Keratinocyte (primary cell): ENCODE results near the gene LRRC43. TPM values are rescaled to one million over a fixed set of nuclear protein-coding genes. Genes with fewer than 3 reads are reported as not detected.

Source experiments
- DNase-seq: peaks from one replicate; pipeline ENCODE4 v3.0.0-alpha.2; 2011; ENCODE audit warnings: low read depth, missing footprints, low spot score
- FAIRE-seq: peaks from 2 replicates; lab custom pipeline; 2011; peaks lifted over from hg19 to GRCh38; lab: Jason Lieb, UNC
- H2AFZ ChIP-seq: 2 replicates; pipeline ENCODE4 v1.6.0; 2012; ENCODE audit warnings: low read length, control low read depth, inconsistent platforms; ENCODE audit not compliant: control insufficient read depth
- H3K27ac ChIP-seq: 2 replicates; pipeline ENCODE4 v1.5.1; 2011; ENCODE audit warnings: low read length; ENCODE audit not compliant: control insufficient read depth, insufficient read depth
- H3K27me3 ChIP-seq: 3 replicates; pipeline ENCODE4 v1.6.0; 2011; ENCODE audit warnings: low read length; ENCODE audit not compliant: control insufficient read depth, insufficient read depth; ENCODE audit errors: extremely low read depth
- H3K36me3 ChIP-seq, 2 experiments: 2 replicates in 1 of 2; 3 replicates in 1 of 2; pipeline ENCODE4 v1.5.1; 2011; ENCODE audit warnings: low read length in 2 of 2, mild to moderate bottlenecking in 1 of 2; ENCODE audit not compliant: control insufficient read depth in 2 of 2, insufficient read depth in 2 of 2; ENCODE audit errors: extremely low read depth in 1 of 2
- H3K4me1 ChIP-seq: 3 replicates; pipeline ENCODE4 v1.5.1; 2011; ENCODE audit warnings: low read length; ENCODE audit not compliant: control insufficient read depth, insufficient read depth; ENCODE audit errors: extremely low read depth
- H3K4me2 ChIP-seq: 3 replicates; pipeline ENCODE4 v1.6.0; 2011; ENCODE audit warnings: low read depth, low read length; ENCODE audit not compliant: control insufficient read depth, insufficient read depth; ENCODE audit errors: extremely low read depth
- H3K4me3 ChIP-seq, 3 experiments: fragments of 200-600 bp in 1 of 3; sonication (generic) in 1 of 3; 2 replicates in 2 of 3; 3 replicates in 1 of 3; pipeline ENCODE4 v1.5.1; 2011 to 2016; ENCODE audit warnings: low read length in 3 of 3, mild to moderate bottlenecking in 3 of 3, control low read depth in 2 of 3, inconsistent platforms in 1 of 3, low read depth in 1 of 3, mixed read lengths in 1 of 3, mixed run types in 1 of 3, moderate library complexity in 1 of 3; ENCODE audit not compliant: control insufficient read depth in 2 of 3, insufficient read depth in 2 of 3; ENCODE audit errors: extremely low read depth in 1 of 3
- H3K79me2 ChIP-seq: 2 replicates; pipeline ENCODE4 v1.6.0; 2012; ENCODE audit warnings: low read length; ENCODE audit not compliant: control insufficient read depth, insufficient read depth
- H3K9ac ChIP-seq: 3 replicates; pipeline ENCODE4 v1.6.0; 2011; ENCODE audit warnings: low read length; ENCODE audit not compliant: control insufficient read depth, insufficient read depth; ENCODE audit errors: extremely low read depth
- H3K9me1 ChIP-seq: 3 replicates; pipeline ENCODE4 v1.6.0; 2011; ENCODE audit warnings: low read length; ENCODE audit not compliant: control insufficient read depth, insufficient read depth; ENCODE audit errors: extremely low read depth
- H3K9me3 ChIP-seq: 2 replicates; pipeline ENCODE4 v1.5.1; 2012; ENCODE audit warnings: low read depth, low read length; ENCODE audit not compliant: control insufficient read depth
- H4K20me1 ChIP-seq: 3 replicates; pipeline ENCODE4 v1.6.0; 2011; ENCODE audit warnings: low read length; ENCODE audit not compliant: control insufficient read depth, insufficient read depth; ENCODE audit errors: extremely low read depth
- CTCF ChIP-seq, 3 experiments: IDR thresholded peaks in 1 of 3; conservative IDR thresholded peaks in 1 of 3; optimal IDR thresholded peaks in 1 of 3; 2 replicates in 2 of 3; 3 replicates in 1 of 3; pipeline versions ENCODE3 to v1.5.1; 2011; ENCODE audit warnings: low read length in 3 of 3, mild to moderate bottlenecking in 3 of 3, moderate library complexity in 2 of 3, control low read depth in 1 of 3, inconsistent platforms in 1 of 3; ENCODE audit not compliant: insufficient read depth in 2 of 3; ENCODE audit errors: extremely low read depth in 1 of 3
- EZH2 ChIP-seq: IDR thresholded peaks from one replicate; pipeline ENCODE4 v1.6.1; 2012; ENCODE audit warnings: inconsistent platforms, mild to moderate bottlenecking, low read length, moderate library complexity
- dilution Hi-C: fragments of 300-500 bp; cut with MboI; formaldehyde crosslinking; loops from one replicate; pipeline ENCODE4 v1.7.0; 2020; ENCODE audit warnings: low sequenced_read_pairs; ENCODE audit not compliant: extremely low pct_ligation_motif_present
- polyA plus RNA-seq, 5 experiments: library from polyadenylated mRNA; depleted of rRNA in 3 of 5; stranded (reverse) in 3 of 5; stranded (forward) in 1 of 5; unstranded in 1 of 5; fragments of >200 nt; gene quantifications; 1 replicate in 1 of 5; 2 replicates in 3 of 5; 3 replicates in 1 of 5; pipeline versions ENCODE4 v1.2.1 to v1.2.3, GENCODE V29; 2011 to 2012; ENCODE audit warnings: missing spikeins in 2 of 5, low read depth in 1 of 5, low replicate concordance in 1 of 5

The LRRC43 gene
- polyA plus RNA-seq, 1 donor (not counting 4 experiments of a cell fraction or from before 2014, with no cell fraction given): 0.45 TPM

DNA sequence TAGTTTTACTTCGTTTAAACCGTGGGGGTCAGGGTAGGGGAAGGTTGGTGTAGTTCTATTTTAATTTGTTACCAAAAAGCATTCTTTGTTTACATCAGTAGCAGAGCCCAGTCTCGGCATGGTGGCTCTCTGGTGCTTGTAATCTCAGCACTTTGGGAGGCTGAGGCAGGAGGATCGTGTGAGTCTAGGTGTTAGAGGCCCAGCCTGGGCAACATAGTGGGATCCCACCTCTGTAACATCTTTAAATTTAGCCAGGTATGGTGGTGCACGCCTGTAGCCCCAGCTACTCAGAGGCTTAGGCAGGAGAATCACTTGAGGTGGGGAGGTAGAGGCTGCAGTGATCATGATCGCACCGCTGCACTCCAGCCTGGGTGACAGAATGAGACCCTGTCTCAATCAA is 2.2 kb downstream of the LRRC43 start:
- no peaks in the 10 kb centered on the region for H3K9me1 ChIP-seq
- H3K27me3 ChIP-seq: no peaks in the 10 kb centered on the region
- H3K4me2 ChIP-seq: no peak overlapping the region
- no peaks in the 10 kb centered on the region for H4K20me1 ChIP-seq
- FAIRE-seq (no peak), DNase-seq (no peak)
- dilution Hi-C loops: no loop called here
- H2AFZ ChIP-seq: no peak overlapping the region
- TF ChIP-seq EZH2: no peak
- no peak for TF ChIP-seq CTCF (optimal IDR thresholded peaks at IDR 0.05 in 1 of 3, IDR thresholded peaks at IDR 0.05 in 1 of 3, conservative IDR thresholded peaks at IDR 0.05 in 1 of 3; ENCODE audit: extremely low read depth in 1 of 3, insufficient read depth in 2 of 3, low read length in 3 of 3)
- H3K27ac ChIP-seq: no peak overlapping the region
- no peaks in the 10 kb centered on the region for H3K79me2 ChIP-seq
- H3K4me1 ChIP-seq: peaks cover 12% of the 10 kb centered on the region
- H3K9ac ChIP-seq: no peak overlapping the region
- no peak overlapping the region for H3K4me3 ChIP-seq
- H3K9me3 ChIP-seq: no peaks in the 10 kb centered on the region
- no peaks in the 10 kb centered on the region for H3K36me3 ChIP-seq

GRCh38 chr12:122185494-122186082 is 2.7 kb downstream of the LRRC43 start:
- peaks cover 8% of the 10 kb centered on the region for H3K4me1 ChIP-seq
- dilution Hi-C loops: no loop called here
- H3K36me3 ChIP-seq: no peaks in the 10 kb centered on the region
- H3K9ac ChIP-seq: no peak overlapping the region
- no peak overlapping the region for H3K4me3 ChIP-seq
- no peak overlapping the region for H3K27ac ChIP-seq
- H3K9me1 ChIP-seq: no peaks in the 10 kb centered on the region
- no peak for FAIRE-seq
- H2AFZ ChIP-seq: no peak overlapping the region
- H3K79me2 ChIP-seq: no peaks in the 10 kb centered on the region
- H3K27me3 ChIP-seq: no peaks in the 10 kb centered on the region
- H3K4me2 ChIP-seq: no peak overlapping the region
- H4K20me1 ChIP-seq: no peaks in the 10 kb centered on the region
- TF ChIP-seq CTCF (optimal IDR thresholded peaks at IDR 0.05 in 1 of 3, IDR thresholded peaks at IDR 0.05 in 1 of 3, conservative IDR thresholded peaks at IDR 0.05 in 1 of 3; ENCODE audit: extremely low read depth in 1 of 3, insufficient read depth in 2 of 3, low read length in 3 of 3) (no peak), EZH2 (no peak)
- H3K9me3 ChIP-seq: no peaks in the 10 kb centered on the region
- no peak for DNase-seq
